Skeletal muscle tissue (tissue), 4 donors: ENCODE data around the gene P2RY13. TPM values are rescaled to one million over a fixed set of nuclear protein-coding genes. Genes with fewer than 3 reads are reported as not detected.

Experiments
- H3K27ac ChIP-seq: one replicate; pipeline ENCODE4 v1.7.0; 2013; ENCODE audit warnings: mild to moderate bottlenecking, low read depth, low read length, inconsistent platforms
- H3K27me3 ChIP-seq, 3 donors: one replicate each; pipeline ENCODE4 v1.7.0; 2013; ENCODE audit warnings: low read length in 3 of 3; ENCODE audit not compliant: control insufficient read depth in 3 of 3, insufficient read depth in 3 of 3
- H3K36me3 ChIP-seq, 3 donors: one replicate each; pipeline ENCODE4 v1.7.0; 2013; ENCODE audit warnings: low read length in 3 of 3; ENCODE audit not compliant: control insufficient read depth in 3 of 3, insufficient read depth in 3 of 3
- H3K4me1 ChIP-seq, 3 donors: one replicate each; pipeline ENCODE4 v1.7.0; 2013; ENCODE audit warnings: low read length in 3 of 3, mild to moderate bottlenecking in 3 of 3; ENCODE audit not compliant: control insufficient read depth in 3 of 3, insufficient read depth in 3 of 3
- H3K4me3 ChIP-seq, 3 donors: one replicate each; pipeline ENCODE4 v1.7.0; 2013; ENCODE audit warnings: low read length in 3 of 3
- H3K9ac ChIP-seq, 3 donors: one replicate each; pipeline ENCODE4 v1.7.0; 2013; ENCODE audit warnings: low read length in 3 of 3, mild to moderate bottlenecking in 3 of 3, moderate library complexity in 2 of 3, low read depth in 1 of 3
- H3K9me3 ChIP-seq, 3 donors: one replicate each; pipeline ENCODE4 v1.7.0; 2013; ENCODE audit warnings: low read length in 3 of 3; ENCODE audit not compliant: control insufficient read depth in 3 of 3
- total RNA-seq: library from RNA; depleted of rRNA; stranded (reverse); fragments of >200 nt; gene quantifications from one replicate; pipeline ENCODE4 v1.2.3, GENCODE V29; 2014
- donor health status: Osteomylitis.

Gene P2RY13
- total RNA-seq, 1 donor from 2014 or later = 2.6 TPM

GRCh38 chr3:151351219-151351618, 21.9 kb upstream of the P2RY13 start:
- no peaks in the 10 kb centered on the region for H3K4me1 ChIP-seq
- H3K4me3 ChIP-seq = no peak overlapping the region
- no peaks in the 10 kb centered on the region for H3K27me3 ChIP-seq
- H3K9ac ChIP-seq = no peak overlapping the region
- no peaks in the 10 kb centered on the region for H3K9me3 ChIP-seq
- H3K27ac ChIP-seq = no peak overlapping the region
- H3K36me3 ChIP-seq = no peaks in the 10 kb centered on the region

GRCh38 chr3:151350656-151351055, 21.3 kb upstream of the P2RY13 start:
- Histone ChIP-seq H3K36me3 (no peaks in the 10 kb centered on the region), H3K27me3 (no peaks in the 10 kb centered on the region), H3K27ac (no peak overlapping the region), H3K9me3 (no peaks in the 10 kb centered on the region), H3K9ac (no peak overlapping the region), H3K4me1 (no peaks in the 10 kb centered on the region), H3K4me3 (no peak overlapping the region)

- Histone ChIP-seq H3K27me3 (no peaks in the 10 kb centered on the region), H3K27ac (no peak overlapping the region), H3K9ac (no peak overlapping the region), H3K4me1 (no peaks in the 10 kb centered on the region), H3K9me3 (no peaks in the 10 kb centered on the region), H3K4me3 (no peak overlapping the region), H3K36me3 (no peaks in the 10 kb centered on the region)
These were observed 18.1 kb upstream of the P2RY13 start for GRCh38 chr3:151347432-151347831.

GRCh38 chr3:151346292-151346691, 16.9 kb upstream of the P2RY13 start:
- Histone ChIP-seq H3K4me3 (no peak overlapping the region), H3K36me3 (no peaks in the 10 kb centered on the region), H3K9me3 (no peaks in the 10 kb centered on the region), H3K27ac (peak overlapping the region; percentile 38), H3K27me3 (no peaks in the 10 kb centered on the region), H3K4me1 (no peaks in the 10 kb centered on the region), H3K9ac (no peak overlapping the region)

- Histone ChIP-seq H3K36me3 (no peaks in the 10 kb centered on the region), H3K4me3 (peak overlapping the region in 1 of 3 donors; percentile 40), H3K9ac (no peak overlapping the region), H3K27me3 (no peaks in the 10 kb centered on the region), H3K27ac (peak overlapping the region; percentile 38), H3K9me3 (no peaks in the 10 kb centered on the region), H3K4me1 (no peaks in the 10 kb centered on the region)
These were observed 16.5 kb upstream of the P2RY13 start for GRCh38 chr3:151345859-151346258.

GRCh38 chr3:151331696-151332095, 2.3 kb upstream of the P2RY13 start:
- Histone ChIP-seq H3K27me3 (no peaks in the 10 kb centered on the region), H3K36me3 (no peaks in the 10 kb centered on the region), H3K9me3 (no peaks in the 10 kb centered on the region), H3K4me3 (no peak overlapping the region), H3K4me1 (no peaks in the 10 kb centered on the region), H3K9ac (no peak overlapping the region), H3K27ac (no peak overlapping the region)

- H3K36me3 ChIP-seq = no peaks in the 10 kb centered on the region
- H3K4me3 ChIP-seq = no peak overlapping the region
- H3K9me3 ChIP-seq = no peaks in the 10 kb centered on the region
- H3K9ac ChIP-seq = no peak overlapping the region
- H3K4me1 ChIP-seq = no peaks in the 10 kb centered on the region
- no peak overlapping the region for H3K27ac ChIP-seq
- H3K27me3 ChIP-seq = no peaks in the 10 kb centered on the region
These were observed 1.6 kb upstream of the P2RY13 start for GRCh38 chr3:151330899-151331298.

- no peaks in the 10 kb centered on the region for H3K27me3 ChIP-seq
- no peaks in the 10 kb centered on the region for H3K4me1 ChIP-seq
- H3K9me3 ChIP-seq = no peaks in the 10 kb centered on the region
- no peak overlapping the region for H3K9ac ChIP-seq
- no peak overlapping the region for H3K4me3 ChIP-seq
- H3K27ac ChIP-seq = no peak overlapping the region
- no peaks in the 10 kb centered on the region for H3K36me3 ChIP-seq
These were observed 1.0 kb upstream of the P2RY13 start for GRCh38 chr3:151330379-151330778.

- Histone ChIP-seq H3K9ac (no peak overlapping the region), H3K27me3 (no peaks in the 10 kb centered on the region), H3K4me3 (peak overlapping the region in 1 of 3 donors; percentile 5), H3K27ac (no peak overlapping the region), H3K36me3 (no peaks in the 10 kb centered on the region), H3K4me1 (no peaks in the 10 kb centered on the region), H3K9me3 (no peaks in the 10 kb centered on the region)
These were observed 902 bp downstream of the P2RY13 start for GRCh38 chr3:151328298-151328995.

- Histone ChIP-seq H3K9me3 (no peaks in the 10 kb centered on the region), H3K4me3 (no peak overlapping the region), H3K27ac (no peak overlapping the region), H3K36me3 (no peaks in the 10 kb centered on the region), H3K27me3 (no peaks in the 10 kb centered on the region), H3K9ac (no peak overlapping the region), H3K4me1 (no peaks in the 10 kb centered on the region)
These were observed 1.7 kb downstream of the P2RY13 start for GRCh38 chr3:151327571-151328198.
